ENCODE data around the gene DHRS4L2. TPM values are rescaled to one million over a fixed set of nuclear protein-coding genes. Genes with fewer than 3 reads are reported as not detected.
"Not testable (repeated sequence)": the region's sequence is repeated elsewhere in the genome, so short reads cannot be mapped to it uniquely, and the experiment has no call there.

Gene DHRS4L2
- total RNA-seq, 4 donors from 2014 or later: 10.6 to 17.7 (median 15.2) TPM

DNA sequence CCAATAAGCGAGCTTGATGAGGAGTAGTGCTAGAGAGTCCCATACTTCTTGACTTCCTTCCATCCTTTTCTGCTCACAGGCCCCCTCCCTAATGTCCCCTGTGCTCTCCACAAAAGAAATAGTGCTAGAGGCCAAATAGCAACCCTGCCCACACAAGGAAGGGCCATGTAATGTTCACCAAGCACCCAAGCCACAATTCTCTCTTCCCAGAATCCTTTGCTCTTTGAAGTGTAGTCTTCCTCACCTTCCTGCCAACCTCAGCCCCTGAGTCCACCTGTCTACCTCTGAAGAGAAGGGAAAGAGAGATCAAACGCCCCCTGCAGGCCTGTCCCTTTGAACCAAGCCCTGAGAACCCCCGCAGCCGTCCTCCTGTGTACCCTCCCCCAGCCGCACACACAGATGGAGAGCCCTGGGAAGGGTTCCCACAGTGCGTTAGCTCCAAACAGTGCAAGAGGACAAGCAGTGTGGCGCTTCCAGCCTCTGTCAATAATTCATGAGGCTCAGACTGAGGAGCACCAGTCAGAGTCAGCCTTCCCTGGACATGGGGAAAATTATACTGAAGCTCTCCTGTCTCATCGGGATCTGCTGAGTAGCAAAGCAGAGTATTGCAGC, 37.0 kb upstream of the DHRS4L2 start:
- ATAC-seq (ENCODE audit: low FRiP score): no peak
- TF ChIP-seq, protein P1, sequence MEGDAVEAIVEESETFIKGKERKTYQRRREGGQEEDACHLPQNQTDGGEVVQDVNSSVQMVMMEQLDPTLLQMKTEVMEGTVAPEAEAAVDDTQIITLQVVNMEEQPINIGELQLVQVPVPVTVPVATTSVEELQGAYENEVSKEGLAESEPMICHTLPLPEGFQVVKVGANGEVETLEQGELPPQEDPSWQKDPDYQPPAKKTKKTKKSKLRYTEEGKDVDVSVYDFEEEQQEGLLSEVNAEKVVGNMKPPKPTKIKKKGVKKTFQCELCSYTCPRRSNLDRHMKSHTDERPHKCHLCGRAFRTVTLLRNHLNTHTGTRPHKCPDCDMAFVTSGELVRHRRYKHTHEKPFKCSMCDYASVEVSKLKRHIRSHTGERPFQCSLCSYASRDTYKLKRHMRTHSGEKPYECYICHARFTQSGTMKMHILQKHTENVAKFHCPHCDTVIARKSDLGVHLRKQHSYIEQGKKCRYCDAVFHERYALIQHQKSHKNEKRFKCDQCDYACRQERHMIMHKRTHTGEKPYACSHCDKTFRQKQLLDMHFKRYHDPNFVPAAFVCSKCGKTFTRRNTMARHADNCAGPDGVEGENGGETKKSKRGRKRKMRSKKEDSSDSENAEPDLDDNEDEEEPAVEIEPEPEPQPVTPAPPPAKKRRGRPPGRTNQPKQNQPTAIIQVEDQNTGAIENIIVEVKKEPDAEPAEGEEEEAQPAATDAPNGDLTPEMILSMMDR (IDR thresholded peaks at IDR 0.05): no peak
- DNase-seq (ENCODE audit: low spot score): no peak

DNA sequence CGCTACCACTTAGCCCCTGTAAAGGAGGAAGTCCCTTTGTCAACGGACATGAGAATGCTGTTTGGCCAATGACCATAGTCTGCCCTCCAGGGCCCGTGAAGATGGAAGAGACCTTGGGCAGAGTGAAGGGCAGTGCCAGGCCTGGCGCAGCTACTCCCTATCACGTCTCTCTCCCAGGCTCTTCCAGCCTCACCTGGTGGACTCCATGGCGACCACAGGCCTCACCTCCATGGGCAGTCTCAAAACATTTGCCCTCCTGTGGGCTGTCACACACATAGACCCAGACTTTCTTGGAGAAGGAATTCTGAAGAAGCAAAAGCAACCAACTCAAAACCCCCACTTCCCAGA, 35.6 kb upstream of the DHRS4L2 start:
- not testable (repeated sequence) for ATAC-seq (ENCODE audit: low FRiP score); DNase-seq (ENCODE audit: low spot score)

DNA sequence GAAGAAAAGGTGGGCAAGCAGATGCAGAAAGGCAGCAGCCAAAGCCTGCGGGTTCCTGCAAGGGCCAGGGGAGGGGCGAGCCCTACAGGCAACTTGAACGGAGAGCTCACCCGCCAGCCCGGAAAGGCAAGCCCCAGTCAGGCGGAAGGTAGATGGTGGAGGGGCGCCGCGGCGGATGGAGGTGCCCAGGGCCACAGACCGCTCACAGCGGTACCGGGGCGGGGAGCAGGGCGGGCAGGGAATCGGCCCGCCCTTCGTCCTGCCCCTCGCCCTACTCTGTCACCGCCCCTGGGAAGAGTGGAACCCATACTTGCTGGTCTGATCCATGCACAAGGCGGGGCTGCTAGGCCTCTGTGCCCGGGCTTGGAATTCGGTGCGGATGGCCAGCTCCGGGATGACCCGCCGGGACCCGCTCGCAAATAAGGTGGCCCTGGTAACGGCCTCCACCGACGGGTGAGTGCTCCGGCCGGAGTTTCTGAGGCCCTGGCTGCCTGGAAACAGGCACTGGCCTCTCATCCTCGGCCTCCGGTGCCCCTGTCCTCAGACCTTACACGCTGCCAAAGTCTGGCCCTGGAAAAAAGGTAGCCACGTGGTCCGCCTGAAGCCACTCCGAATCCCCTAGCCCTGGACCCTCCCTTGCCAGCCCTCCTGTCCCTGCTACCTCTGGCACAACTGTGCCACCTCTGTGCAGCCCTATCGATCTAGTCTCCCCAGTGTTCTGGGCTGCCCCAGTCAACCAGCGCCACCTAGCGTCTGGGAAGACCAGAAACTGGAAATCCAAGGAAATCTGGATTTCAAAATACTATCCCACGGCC, 35.1 kb upstream of the DHRS4L2 start, which contains the start of gene DHRS4:
DHRS4 (plus strand) TSS at position 307 of the 815 bp plus-strand sequence; CDS start at position 326, 19 bp downstream.
- peak; percentile 98 for ATAC-seq (ENCODE audit: low FRiP score)
- DNase-seq (ENCODE audit: low spot score): peak; percentile 70
- TF ChIP-seq, protein P1 (IDR thresholded peaks at IDR 0.05): peak in 1 of 3 donors; percentile 13

DNA sequence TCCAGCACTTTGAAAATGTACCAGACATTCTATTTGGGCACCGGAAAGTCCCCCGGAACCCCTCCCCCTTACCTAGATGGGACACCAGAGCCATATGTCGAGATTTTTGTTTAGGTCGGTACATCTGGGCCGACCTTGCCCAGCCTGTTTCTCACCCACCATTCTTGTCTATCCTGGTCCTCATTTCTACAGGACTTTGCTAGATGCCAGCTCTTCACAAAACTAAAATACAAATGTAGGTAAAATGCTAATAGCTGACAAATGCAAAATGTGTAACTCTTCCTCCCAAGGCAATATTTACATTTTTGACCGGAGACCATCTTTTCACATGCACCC, 34.5 kb upstream of the DHRS4L2 start:
- not testable (repeated sequence) for ATAC-seq (ENCODE audit: low FRiP score); DNase-seq (ENCODE audit: low spot score)

GRCh38 chr14:23954965-23955364, 33.8 kb upstream of the DHRS4L2 start:
- not testable (repeated sequence) for ATAC-seq (ENCODE audit: low FRiP score); DNase-seq (ENCODE audit: low spot score)

GRCh38 chr14:23955811-23956210, 32.9 kb upstream of the DHRS4L2 start:
- ATAC-seq (ENCODE audit: low FRiP score): not testable (repeated sequence)

GRCh38 chr14:23957913-23958569, 30.7 kb upstream of the DHRS4L2 start:
- not testable (repeated sequence) for ATAC-seq (ENCODE audit: low FRiP score); DNase-seq (ENCODE audit: low spot score)

More at GRCh38 chr14:23955811-23956210, 32.9 kb upstream of the DHRS4L2 start:
- DNase-seq (ENCODE audit: low spot score): not testable (repeated sequence)

DNA sequence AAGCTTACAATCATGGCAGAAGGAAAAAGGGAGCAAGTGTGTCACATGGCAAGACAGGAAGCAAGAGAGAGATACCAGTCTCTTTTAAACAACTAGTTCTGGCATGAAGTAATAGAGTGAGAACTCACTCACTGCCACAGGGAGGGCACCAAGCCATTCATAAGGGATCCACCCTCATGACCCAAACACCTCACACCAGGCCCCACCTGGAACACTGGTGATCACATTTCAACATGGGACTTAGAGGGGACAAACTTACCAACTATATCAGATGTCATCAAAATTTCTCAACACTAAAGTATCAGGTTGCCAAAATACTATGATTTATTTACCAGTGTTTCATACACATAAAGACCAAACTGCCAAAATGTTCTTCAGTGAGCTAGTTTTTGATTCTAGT, 27.8 kb upstream of the DHRS4L2 start:
- not testable (repeated sequence) for DNase-seq (ENCODE audit: low spot score); ATAC-seq (ENCODE audit: low FRiP score)

DNA sequence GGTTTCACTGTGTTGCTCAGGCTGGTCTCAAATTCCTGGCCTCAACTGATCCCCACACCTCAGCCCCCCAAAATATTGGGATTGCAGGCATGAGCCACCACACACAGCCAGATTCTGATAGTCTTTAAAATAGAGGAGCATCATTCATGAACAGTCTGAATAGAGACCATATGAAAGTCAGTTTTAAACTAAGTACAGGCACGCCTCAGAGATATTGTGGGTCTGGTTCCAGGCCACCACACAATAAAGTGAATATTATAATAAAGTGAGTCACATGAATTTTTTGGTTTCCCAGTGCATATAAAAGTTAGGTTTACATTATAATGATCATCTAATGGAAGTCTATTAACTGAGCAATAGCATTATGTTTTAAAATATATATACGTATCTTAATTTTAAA, 27.0 kb upstream of the DHRS4L2 start:
- not testable (repeated sequence) for DNase-seq (ENCODE audit: low spot score); ATAC-seq (ENCODE audit: low FRiP score)

- DNase-seq (ENCODE audit: low spot score); ATAC-seq (ENCODE audit: low FRiP score): not testable (repeated sequence)
These were observed 19.6 kb upstream of the DHRS4L2 start for GRCh38 chr14:23969130-23969480.

- DNase-seq (ENCODE audit: low spot score): not testable (repeated sequence)
- peak; percentile 92 for ATAC-seq (ENCODE audit: low FRiP score)
These were observed 19.0 kb upstream of the DHRS4L2 start for GRCh38 chr14:23969481-23970282.

- ATAC-seq (ENCODE audit: low FRiP score); DNase-seq (ENCODE audit: low spot score): not testable (repeated sequence)
These were observed 18.5 kb upstream of the DHRS4L2 start for GRCh38 chr14:23970283-23970659.

DNA sequence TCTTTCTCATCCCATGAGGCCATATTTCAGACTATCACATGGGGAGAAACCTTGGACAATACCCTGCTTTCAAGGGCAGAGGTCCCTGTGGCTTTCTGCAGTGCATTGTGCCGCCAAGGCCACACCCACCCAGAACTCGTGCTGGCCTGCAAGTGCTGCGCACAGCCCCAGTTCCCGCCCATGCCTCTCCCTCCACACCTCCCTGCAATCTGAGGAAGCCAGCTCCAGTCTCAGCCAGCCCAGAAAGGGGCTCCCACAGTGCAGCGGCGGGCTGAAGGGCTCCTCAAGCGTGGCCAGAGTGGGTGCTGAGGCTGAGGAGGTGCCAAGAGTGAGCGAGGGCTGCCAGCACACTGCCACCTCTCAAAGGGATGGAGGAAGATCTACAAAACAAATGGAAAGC, 15.6 kb upstream of the DHRS4L2 start:
- ATAC-seq (ENCODE audit: low FRiP score); DNase-seq (ENCODE audit: low spot score): not testable (repeated sequence)

DNA sequence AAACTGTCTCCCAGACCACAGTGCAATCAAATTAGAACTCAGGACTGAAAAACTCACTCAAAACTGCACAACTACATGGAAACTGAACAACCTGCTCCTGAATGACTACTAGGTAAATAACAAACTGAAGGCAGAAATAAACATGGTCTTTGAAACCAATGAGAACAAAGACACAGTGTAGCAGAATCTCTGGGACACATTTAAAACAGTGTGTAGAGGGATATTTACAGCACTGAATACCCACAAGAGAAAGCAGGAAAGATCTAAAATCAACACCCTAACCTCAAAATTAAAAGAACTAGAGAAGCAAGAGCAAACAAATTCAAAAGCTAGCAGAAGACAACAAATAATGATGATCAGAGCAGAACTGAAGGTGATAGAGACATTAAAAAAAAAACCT, 14.7 kb upstream of the DHRS4L2 start:
- ATAC-seq (ENCODE audit: low FRiP score); DNase-seq (ENCODE audit: low spot score): not testable (repeated sequence)

GRCh38 chr14:23977208-23977607, 11.5 kb upstream of the DHRS4L2 start:
- ATAC-seq (ENCODE audit: low FRiP score): not testable (repeated sequence)

More at GRCh38 chr14:23977208-23977607, 11.5 kb upstream of the DHRS4L2 start:
- DNase-seq (ENCODE audit: low spot score): not testable (repeated sequence)
